ENCODE data around the gene DCTPP1.

- TF ChIP-seq, protein P1, sequence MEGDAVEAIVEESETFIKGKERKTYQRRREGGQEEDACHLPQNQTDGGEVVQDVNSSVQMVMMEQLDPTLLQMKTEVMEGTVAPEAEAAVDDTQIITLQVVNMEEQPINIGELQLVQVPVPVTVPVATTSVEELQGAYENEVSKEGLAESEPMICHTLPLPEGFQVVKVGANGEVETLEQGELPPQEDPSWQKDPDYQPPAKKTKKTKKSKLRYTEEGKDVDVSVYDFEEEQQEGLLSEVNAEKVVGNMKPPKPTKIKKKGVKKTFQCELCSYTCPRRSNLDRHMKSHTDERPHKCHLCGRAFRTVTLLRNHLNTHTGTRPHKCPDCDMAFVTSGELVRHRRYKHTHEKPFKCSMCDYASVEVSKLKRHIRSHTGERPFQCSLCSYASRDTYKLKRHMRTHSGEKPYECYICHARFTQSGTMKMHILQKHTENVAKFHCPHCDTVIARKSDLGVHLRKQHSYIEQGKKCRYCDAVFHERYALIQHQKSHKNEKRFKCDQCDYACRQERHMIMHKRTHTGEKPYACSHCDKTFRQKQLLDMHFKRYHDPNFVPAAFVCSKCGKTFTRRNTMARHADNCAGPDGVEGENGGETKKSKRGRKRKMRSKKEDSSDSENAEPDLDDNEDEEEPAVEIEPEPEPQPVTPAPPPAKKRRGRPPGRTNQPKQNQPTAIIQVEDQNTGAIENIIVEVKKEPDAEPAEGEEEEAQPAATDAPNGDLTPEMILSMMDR (IDR thresholded peaks at IDR 0.05), result no peak
- TF ChIP-seq POLR2A (IDR thresholded peaks at IDR 0.05), result no peak
Observed at GRCh38 chr16:30459456-30459855, 29.6 kb upstream of the DCTPP1 start.
